H54 (cell line): Measurements from ENCODE around the gene LAGE3.
"Not testable (repeated sequence)": the region's sequence is repeated elsewhere in the genome, so short reads cannot be mapped to it uniquely, and the experiment has no call there.

Experiments
- DNase-seq: peaks from one replicate; pipeline ENCODE4 v3.0.0; 2011; ENCODE audit warnings: low spot score, mixed read lengths; ENCODE audit not compliant: insufficient read length
- FAIRE-seq: peaks from 3 replicates; lab custom pipeline; 2011; peaks lifted over from hg19 to GRCh38; lab: Jason Lieb, UNC
- POLR2A ChIP-seq: IDR thresholded peaks from 2 replicates; pipeline ENCODE4 v1.6.1; 2011; ENCODE audit warnings: low read depth, mild to moderate bottlenecking, low read length

The LAGE3 gene

DNA sequence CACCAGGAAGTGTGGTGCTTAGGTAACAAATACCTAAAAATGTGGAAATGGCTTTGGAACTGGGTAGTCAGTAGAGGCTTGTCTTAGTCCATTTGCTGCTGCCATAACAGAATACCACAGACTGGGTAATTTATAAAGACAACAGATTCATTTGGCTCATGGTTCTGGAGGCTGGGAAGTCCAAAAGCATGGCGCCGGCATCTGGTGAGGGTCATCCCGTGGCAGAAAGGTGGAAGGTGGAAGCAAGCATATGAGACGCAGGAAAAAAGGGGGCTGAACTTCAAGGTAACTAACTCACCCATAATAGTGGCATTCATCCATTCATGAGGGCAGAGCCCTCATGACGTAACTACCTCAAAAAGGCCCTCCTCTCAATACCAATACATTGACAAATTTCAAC is 30.4 kb upstream of the LAGE3 start:
- FAIRE-seq (no peak), DNase-seq (no peak)
- TF ChIP-seq POLR2A, result no peak

DNA sequence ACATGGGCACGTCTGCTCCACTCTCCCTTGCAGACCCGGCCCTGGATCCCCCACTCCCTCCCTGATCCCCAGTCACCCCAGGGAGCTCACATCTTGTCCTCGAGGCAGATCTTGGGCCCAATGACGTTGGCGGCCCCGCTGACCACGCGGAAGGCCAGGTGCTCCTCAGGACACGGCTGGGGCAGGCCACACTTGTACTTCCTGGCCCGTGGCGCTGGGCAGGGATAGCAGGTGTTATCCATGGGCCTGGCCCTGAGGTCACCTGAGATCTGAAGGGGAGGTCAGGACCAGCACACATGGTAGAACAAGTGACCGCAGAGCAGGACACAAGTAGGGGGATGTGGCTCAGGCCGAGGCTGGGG is 29.3 kb upstream of the LAGE3 start:
- FAIRE-seq, result no peak

GRCh38 chrX:154507673-154508383 is 28.7 kb upstream of the LAGE3 start:
- no peak for DNase-seq
- no peak for FAIRE-seq
- no peak for TF ChIP-seq POLR2A

More for the DNA sequence above, 29.3 kb upstream of the LAGE3 start:
- DNase-seq, result no peak
- no peak for TF ChIP-seq POLR2A

- FAIRE-seq (no peak), DNase-seq (no peak)
- TF ChIP-seq POLR2A, result no peak
Measured at GRCh38 chrX:154506483-154507332, 27.6 kb upstream of the LAGE3 start.

GRCh38 chrX:154505734-154506133 is 26.7 kb upstream of the LAGE3 start:
- DNase-seq, result peak; percentile 53
- no peak for FAIRE-seq

DNA sequence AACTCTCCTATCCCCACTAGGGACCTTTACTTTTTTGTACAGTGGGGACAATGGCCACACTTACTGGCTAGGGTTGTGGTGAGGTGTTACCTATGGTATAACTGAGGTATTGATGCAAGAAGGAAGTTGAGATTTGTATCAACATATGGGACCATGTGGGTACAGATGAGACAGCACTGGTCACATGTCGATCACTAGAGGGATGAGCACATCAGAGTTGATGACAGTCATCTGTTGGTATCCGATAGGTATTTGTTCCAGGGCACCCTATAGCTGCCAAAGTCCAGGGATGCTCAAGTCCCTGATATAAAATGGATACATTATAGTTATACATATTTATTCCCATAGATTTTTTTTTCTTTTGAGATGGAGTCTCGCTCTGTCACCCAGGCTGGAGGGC is 23.9 kb upstream of the LAGE3 start:
- FAIRE-seq (no peak), DNase-seq (no peak)

More at GRCh38 chrX:154505734-154506133, 26.7 kb upstream of the LAGE3 start:
- no peak for TF ChIP-seq POLR2A

DNA sequence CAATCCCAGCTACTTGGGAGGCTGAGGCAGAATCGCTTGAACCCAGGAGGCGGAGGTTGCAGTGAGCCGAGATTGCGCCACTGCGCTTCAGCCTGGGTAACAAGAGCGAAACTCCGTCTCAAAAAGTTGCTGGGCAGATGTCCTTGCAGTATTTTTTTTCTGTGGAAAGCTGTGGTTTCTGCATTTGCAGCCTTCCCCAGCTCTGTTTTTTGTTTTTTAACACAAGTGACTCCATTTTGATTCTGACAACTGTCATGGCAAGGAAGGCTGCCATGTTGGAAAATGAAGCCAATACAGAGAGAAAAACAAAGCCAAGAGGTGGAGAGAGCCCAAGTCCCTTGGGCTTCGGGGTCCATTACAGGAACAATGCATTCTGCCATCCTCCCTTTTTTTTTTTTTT is 23.0 kb upstream of the LAGE3 start:
- no peak for FAIRE-seq
- no peak for DNase-seq
- TF ChIP-seq POLR2A, result no peak

More for the DNA sequence above, 23.9 kb upstream of the LAGE3 start:
- no peak for TF ChIP-seq POLR2A

DNA sequence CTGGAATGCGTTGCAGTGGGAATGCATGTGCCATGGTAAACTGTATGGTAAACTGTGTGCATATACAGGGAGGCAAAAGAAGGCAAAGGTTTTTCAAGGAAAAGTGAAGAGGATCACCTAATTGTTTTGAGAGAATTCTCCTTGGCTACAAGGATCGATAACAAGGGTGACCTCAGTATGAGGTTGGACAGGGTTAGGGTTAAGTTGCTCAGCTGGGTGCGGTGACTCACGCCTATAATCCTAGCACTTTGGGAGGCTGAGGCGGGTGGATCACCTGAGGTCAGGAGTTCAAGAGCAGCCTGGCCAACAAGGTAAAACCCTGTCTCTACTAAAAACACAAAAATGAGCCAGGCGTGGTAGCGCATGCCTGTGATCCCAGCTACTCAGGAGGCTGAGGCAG is 22.3 kb upstream of the LAGE3 start:
- not testable (repeated sequence) for DNase-seq, FAIRE-seq

DNA sequence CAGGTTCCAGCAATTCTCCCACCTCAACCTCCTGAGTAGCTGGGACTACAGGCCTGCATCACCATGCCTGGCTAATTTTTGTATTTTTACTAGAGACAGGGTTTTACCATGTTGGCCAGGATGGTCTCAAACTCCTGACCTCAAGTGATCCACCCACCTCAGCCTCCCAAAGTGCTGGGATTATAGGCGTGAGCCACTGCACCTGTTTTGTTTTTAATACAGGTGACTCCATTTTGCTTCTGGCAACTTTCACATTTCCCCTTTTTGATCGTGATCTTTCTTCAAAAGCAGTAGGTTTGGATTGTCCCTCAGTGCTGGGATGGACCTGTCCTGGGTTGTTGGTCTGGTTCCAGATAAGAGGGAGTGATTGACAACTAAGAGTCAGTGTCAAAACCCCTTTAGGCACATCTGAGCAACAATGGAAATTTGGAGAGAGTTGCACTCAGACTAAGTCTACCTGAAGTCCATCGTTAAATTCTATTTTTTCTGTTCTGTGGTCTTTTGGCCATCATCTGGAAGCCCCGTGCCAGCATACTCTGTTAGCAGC is 17.6 kb upstream of the LAGE3 start:
- not testable (repeated sequence) for FAIRE-seq, DNase-seq

DNA sequence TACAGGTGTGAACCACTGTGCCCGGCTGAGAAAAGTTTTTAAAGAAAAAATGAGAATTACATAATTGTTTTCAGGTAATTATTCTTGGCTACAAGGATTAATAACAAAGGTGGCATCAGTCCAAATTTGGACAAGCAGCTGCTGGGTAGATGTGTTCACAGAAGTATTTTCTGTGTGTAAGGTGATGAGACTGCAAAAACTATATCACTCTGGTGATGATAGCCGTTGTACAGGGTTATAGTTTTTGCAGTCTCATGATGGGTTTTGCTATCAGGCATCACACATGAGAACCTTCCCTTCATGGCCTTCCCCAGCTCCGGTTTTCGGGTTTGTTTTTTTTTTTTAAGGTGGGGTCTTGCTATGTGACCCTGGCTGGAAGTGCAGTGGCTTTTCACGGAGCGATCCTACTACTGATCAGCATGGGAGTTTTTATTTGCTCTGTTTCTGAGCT is 16.4 kb upstream of the LAGE3 start:
- TF ChIP-seq POLR2A, result no peak
- FAIRE-seq (no peak), DNase-seq (no peak)

- TF ChIP-seq POLR2A, result no peak
- FAIRE-seq (no peak), DNase-seq (no peak)
Measured at GRCh38 chrX:154494715-154495114, 15.6 kb upstream of the LAGE3 start.

DNA sequence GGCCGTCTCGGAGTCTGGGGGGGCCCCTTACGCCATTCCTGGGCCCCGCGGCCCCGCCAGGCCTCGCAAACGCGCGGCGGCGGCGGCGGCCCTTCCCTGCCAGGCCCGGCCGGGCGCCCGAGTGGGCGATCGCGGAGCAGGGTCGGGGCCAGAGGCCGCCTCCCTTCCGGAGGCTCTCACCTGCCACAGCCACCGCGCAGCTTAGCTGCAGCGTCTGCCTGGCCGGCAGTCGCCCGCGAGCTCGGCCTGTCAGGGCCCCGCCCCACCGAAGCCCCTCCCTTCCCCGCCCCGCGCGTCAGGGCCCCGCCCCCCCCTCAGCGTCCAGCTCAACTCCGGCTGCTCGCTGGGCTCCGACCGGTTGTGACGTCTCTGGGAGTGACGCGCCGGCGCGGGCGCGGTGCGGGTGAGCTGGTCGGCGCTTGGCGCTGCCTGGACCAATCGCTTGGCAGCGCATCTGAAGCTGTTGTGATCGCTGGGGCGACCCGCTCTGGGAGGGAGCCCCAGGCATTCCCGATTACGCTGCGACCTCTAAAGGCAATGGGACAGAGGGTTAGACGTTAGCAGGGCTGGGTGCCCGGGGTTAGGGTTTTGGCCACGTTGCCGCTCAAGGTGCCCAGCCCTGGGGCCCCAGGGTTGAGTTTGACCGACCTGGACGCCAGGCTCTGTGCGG is 11.5 kb upstream of the LAGE3 start, which contains the start of gene SLC10A3:
TSS of gene SLC10A3 (minus strand) at position 216 of the 670 bp plus-strand sequence. CDS start 1,689 bp downstream, outside the sequence.
- no peak for FAIRE-seq
- TF ChIP-seq POLR2A, result peak; percentile 93
- peak; percentile 95 for DNase-seq

DNA sequence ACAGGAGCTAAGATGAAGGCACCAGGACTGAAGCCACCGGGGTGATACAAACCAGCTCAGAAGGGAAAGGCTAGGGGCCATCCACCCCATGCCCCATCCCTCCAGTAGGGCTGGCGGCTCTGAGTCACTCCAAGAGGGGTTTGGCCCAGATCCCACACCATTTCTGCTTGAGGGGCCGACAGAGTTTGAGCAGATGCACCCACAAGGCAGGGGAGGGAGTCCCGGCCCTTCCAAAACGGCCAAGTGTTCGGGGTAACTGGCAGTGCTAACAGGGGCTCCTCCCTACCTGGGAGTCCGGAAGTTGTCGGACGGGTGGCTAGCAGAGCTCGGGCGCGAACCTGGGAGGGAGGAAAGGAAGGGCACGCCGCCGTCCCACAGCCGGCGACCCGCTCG is 10.9 kb upstream of the LAGE3 start:
- no peak for TF ChIP-seq POLR2A
- FAIRE-seq, result no peak
- DNase-seq, result no peak

- DNase-seq (no peak), FAIRE-seq (no peak)
- TF ChIP-seq POLR2A, result no peak
Measured at GRCh38 chrX:154489182-154489581, 10.1 kb upstream of the LAGE3 start.
